Dermis microvascular lymphatic vessel endothelial cell (primary cell): Measurements from ENCODE around the gene TENM3. TPM values are rescaled to one million over a fixed set of nuclear protein-coding genes. Genes with fewer than 3 reads are reported as not detected.
"Not testable (repeated sequence)": the region's sequence is repeated elsewhere in the genome, so short reads cannot be mapped to it uniquely, and the experiment has no call there.

Experiments used
- DNase-seq, 2 donors: peaks; one replicate each; pipeline versions ENCODE4 v3.0.0 to v3.0.0-alpha.2; 2010; ENCODE audit warnings: low read depth in 2 of 2
- total RNA-seq: library from RNA; depleted of rRNA; stranded (reverse); fragments of >200 nt; gene quantifications from 2 replicates; pipeline ENCODE4 v1.2.1, GENCODE V29; 2014

The TENM3 gene
- total RNA-seq, 1 donor from 2014 or later = 10.3 TPM

DNA sequence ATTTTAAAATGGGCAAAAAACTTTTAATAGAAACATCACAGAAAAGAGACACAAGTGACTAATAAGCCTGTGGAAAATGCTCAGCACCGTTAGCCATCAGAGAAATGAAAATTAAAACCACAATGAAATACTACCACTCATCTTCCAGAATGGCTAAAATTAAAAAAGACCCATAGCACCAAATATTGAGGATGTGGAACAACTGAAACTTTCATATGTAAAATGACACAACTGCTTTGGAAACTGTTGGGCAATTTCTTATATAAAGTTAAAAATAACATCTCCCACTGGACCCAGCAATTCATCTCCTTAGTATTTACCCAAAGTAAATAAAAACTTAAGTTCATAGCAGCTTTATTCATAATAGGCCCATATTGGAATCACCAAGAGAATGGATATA, 94.2 kb downstream of the TENM3 start:
- DNase-seq = no peak

DNA sequence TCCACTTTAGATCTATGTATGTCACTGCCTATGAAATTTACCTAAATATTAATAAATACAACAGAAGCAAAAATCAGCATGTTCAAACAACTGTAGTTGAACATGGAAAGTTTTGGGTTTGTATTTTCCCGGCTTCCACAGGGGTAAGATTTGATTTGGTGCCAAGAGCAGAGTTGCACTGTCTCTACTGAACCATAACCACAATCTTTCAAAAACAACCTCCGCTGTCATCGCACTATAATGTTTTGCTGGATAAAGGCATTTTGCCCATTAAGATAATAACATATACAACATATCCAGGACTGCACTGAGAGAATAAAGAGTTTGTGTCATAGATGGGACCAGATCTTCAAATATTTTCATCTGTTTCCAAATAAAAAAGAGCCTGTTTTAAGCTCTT, 94.9 kb downstream of the TENM3 start:
- DNase-seq = no peak

DNA sequence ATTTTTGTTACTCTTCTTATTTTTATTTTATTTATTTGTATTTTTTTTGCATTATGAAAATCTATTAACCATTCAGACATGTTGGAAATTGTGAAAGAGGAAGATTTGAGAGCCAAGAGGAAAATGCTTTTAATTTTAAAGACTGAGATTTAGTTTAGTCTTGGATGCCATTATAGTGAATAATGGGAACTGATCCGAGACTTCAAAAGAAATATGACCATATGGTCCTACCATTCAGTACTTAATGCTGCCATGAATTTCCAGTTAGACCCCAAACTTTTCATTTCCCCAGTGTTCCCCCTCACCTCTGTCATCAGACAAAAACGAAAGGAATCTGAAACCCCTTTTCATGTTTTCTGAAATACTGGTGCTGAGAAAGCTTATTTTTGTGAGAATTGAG, 95.5 kb downstream of the TENM3 start:
- no peak for DNase-seq

DNA sequence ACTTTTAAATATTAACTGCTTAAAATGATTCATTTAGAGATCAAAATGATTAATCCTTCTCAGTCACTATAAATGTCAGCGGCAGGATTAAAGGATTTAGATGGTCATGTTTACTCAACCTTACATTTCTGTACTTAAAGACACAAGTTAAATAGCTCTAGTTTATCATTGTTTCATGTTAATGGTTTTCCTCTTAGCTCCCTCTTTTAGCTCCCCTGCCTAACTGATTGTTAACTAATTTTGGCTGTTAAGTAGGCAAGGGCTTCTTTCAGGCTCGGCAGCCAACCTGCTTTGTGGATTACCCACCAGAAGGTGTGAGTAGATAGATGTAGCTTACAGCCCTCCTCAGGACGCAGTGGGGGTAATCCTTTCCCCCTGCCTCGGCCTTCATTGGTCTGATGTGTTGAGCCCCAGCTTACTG, 96.0 kb downstream of the TENM3 start:
- DNase-seq = no peak

DNA sequence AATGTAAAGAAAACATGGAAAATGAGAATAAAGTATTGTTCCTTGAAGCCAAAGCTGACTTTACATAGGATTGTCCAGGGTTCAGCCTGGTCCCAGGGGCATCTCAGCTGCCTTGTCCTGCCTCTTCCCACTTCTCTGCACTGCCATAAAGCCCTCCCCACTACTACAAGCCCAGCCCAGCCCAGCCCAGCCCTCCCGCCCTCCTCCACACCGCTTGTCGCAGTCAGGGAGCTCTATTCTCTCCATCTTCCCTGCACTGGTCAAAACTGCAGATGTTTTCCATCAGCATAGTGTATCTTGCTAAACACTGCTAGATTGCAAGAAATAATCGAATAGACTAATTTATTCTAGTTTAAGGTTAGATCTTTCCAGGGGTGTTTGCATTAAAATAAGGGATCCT, 100.3 kb downstream of the TENM3 start:
- DNase-seq = no peak

DNA sequence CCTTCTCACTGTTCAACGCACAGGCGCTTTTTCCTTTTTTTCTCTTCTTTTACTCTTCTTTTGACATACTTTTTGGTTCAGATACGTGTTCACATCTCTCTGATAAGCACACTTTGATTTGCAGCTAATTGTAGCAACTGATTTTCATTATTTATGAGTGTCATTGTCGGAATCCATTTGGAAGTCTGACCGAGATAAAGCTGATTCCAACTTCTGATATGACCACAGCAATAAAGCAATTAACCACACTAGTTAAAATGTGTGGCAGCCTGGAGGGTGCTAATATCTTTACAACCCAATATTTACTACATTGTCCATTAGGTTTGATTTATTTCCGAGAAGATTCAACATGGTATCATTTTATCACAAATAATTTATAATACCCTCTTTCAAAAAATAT, 101.8 kb downstream of the TENM3 start:
- DNase-seq = no peak

DNA sequence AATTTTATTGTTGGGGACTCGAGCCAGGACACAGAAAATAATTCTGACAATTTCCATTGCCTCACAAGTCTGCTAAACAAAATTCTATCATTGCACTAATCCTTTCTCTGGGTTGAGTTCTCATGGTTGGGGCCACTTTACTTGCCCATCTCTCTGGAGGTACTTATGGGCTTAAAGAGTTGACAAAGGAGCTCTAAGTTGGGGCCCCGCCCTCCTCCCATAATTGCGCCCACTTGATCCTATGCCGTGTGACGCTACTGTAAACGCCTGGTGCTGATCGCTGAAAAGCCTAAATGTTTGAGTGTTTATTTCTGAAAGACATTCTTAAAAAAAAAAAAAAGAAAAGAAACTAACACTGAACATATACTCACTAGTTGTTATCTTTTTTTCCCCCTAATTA, 103.0 kb downstream of the TENM3 start:
- no peak for DNase-seq

DNA sequence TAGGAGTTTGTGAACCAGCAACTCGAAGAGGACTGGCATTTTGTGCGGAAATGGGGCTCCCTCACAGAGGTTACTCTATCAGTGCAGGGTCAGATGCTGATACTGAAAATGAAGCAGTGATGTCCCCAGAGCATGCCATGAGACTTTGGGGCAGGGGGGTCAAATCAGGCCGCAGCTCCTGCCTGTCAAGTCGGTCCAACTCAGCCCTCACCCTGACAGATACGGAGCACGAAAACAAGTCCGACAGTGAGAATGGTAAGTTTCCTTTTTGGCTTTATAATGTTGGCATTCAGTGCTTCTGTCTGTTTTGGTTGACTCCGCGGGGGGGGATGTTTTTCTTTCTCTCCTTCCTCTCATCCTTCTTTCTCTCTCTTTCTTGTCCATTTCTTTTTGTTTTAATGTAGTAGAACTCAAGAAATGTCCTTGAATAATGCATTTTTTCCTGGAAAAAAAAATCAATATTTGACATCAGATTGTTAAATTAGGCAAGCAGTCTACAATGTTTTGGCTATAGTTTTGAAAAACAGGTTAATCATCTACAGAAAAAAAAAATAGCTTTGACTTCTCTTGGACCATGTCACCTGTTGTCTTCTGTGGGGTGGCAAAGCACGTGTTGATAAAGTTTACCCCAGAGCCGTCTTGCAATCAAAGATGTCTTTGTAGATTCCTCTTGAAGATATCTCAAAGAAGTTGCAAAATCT, 103.6 kb downstream of the TENM3 start:
- no peak for DNase-seq

DNA sequence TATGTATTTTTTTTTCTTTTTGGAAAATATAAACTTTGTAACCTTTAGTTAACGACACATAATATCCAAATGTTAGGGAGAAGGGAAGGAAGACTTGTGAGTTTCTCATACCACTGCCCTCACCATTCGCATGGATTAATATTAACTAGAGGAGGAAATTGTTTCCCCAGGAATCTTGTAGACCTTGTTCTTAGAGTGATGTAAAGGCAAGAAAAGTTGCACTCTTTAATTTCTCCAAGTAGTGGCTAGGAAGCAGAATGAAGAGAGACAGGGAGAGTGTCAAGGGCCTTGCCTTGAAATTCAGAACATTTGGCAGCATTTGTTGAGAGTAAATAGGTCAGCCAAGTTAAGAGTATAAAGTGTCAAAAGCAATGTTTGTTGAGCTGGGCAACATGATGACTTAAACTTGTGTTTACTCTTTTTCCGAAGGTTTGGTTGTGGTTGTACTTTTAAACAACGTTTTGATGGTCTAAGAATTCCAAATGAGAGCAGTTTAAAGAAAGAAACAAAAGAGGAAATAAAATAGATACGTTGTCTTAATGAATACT, 105.7 kb downstream of the TENM3 start:
- DNase-seq = no peak

DNA sequence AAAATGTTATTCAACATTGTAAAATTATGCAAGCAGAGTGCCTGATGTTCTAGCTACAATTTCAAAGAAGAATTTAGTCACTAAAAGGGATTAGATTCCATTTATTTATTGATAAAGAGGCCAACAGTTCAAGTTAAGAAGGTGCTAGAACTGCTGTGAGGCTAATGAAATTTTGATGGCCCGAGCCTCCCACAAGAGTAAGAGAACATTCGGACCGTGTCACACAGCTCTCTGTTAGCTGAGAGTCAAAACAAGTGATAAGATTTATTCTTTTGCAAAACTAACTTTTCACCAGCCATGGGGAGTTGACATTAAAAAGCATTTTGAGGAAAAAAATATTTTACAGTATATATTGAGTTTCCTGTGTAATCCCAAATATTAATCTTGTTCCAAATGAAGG, 106.8 kb downstream of the TENM3 start:
- DNase-seq = no peak

DNA sequence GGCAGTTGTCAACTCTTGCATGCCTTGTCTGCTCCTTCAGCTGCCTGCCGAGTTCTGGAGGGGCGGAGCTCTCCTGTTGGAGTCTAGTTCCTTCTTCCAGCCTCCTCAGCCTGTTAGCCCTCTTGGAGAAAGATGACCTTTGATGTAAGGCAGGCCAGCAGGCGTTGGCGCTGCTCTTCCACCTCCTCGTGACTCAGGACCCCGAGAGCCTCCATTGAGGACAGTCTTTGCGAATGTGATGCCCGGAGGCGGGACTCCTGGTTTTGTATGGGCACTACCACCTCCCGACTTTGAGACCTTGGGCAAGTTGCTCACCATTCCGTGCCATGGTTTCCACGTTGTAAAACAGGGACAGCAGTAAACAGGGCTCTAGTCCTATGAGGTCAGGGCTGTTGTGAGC, 108.3 kb downstream of the TENM3 start:
- DNase-seq = no peak

DNA sequence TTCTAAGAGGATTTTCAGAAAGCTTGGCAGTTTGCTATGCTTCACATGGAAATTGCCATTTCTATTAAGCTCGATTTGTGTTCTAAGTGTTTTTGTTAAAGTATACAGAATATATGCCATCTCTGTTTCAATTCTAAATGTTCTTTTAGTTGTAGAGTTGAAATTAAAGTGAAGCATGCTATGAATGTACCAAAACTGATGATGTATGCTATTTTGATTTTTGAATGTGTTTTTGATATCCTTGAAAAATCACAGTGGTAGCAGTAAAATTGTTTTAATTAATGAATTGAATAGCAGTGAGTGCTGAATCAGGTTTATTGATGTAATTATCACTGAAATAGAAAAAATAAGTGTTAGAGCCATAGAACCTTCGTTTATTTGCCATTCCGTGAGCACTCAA, 110.9 kb downstream of the TENM3 start:
- DNase-seq = no peak

DNA sequence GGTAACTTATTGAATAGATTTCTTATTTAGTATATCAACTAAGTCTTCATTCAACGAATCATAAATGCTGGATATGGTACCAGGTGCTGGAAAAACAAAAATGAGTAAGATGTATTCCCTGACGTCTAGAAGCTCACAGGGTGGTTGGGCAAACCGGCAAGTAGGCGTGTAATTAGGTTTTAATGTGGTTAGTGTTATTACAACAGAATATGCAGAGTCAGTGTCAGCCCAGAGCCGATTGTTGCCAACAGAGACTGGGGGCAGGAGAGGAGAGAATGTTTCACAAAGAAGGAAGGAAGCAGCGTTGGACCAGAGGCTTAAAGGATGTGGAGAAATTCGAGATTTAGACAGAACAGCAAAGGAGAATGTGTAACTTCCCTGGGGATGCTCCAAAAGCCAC, 111.7 kb downstream of the TENM3 start:
- no peak for DNase-seq

DNA sequence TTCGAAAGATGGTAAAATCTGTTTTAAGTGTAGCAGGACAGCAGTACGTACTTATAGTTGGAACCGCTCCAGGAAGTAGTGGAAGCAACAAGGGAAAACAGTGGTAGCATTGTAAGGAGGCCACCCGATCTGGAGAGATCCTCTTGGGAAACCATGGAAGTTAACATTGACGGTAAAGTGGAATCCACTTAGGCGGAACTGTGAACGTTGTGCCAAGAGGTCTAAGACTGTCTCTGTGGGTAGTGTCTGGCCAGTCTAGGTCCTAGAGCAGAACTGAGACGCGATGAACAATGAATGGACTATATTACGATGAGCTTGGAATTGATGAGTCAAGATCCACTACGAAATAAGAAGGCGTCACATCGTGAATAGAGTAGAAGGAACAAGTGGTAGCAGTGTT, 124.0 kb downstream of the TENM3 start:
- DNase-seq = no peak

DNA sequence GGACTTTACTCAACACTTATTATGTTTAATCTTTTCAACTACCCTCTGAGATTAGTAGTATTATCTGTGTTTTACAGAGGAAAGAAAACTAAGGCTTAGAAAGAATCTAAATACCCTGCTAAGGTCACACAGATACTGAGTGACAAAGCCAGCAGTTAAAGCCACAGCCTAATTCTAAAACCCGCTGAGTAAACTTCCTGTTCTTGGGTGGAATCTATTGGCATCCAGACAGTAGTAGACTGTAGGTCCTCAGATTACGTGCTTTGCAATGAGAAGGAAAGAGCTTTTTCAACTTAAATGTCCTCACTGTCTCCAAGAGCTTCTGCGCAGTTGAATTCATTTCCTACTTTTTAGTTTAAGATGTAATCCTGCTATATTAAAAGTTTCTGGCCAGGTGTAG, 126.0 kb downstream of the TENM3 start:
- DNase-seq = no peak

DNA sequence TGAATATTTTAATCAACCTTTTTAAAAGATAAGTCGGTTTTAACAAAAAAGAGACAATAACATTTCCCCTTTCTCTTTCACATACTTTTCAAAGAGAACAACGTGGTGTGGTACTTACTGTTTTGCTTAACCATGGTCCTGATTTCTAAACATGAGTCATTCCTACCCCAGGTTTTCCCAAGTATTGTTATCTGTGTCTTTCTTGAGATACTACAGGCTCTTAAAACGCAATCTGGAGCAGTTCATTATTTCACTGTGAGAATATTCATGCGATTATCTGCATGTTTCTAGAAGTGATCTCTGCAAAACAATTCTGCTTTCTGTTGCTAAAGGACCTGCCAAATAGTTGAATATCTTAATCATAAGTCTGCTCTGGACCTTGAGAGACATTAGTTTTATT, 127.3 kb downstream of the TENM3 start:
- DNase-seq = no peak

DNA sequence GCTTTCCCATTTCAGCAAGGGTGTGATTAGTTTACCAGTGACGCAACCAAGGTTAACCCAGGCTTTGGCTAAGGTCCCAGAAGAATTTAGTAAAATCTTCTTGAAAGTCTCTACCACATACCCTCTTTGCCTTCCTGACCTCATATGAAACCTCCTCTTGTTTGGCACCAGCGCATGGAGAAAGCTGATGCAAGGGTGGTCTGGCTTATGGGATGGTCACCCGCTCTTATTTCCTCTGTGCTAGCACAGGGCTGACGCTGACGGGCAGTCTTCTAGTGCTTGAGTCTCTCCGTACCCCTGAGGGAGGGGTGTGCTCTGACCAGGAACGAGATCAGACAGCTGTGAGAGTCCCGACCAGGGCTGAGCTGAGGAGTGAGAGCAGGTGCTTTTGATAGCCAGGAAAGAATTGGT, 137.6 kb downstream of the TENM3 start:
- DNase-seq = no peak

DNA sequence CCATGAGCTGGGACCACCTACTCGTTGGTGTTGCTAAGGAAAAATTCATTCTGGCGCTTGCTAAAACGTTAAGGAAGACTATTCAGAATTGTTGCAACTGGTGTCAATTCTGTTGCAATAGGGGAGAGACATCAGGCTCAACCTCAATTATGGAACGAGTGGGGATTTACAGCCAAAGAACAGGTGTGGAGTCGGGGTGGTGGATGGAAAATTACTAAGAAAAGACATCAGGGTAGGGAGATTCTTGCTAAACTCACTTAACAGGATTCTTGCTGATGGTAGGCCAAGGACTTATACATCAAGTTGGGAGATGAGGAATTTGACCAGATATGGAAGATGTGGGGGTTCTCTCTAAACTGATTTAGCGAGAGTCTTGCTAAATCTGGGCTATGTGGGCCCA, 139.7 kb downstream of the TENM3 start:
- DNase-seq = no peak

DNA sequence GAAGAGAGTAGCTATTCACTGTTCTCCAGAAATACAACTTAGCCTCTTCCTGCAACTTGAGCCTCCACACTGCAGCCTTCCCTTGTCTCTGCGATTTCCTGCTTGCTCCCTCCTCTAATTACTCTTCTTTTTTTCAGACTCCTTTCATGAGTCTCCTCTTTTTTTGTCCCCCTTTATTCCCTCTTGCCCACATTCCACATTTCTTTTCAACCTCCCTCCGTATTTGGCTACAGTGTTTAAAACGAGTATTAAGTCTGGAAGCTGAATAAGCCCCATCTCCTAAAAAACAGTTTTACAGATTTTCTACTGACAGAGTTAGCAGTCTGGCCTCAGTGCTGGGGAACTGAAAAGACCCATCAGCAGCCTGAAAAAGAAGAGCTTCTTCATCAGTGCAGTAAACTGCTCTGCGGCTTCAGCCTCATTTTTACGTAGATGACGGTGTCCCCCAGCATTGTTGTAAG, 141.5 kb downstream of the TENM3 start:
- DNase-seq = no peak

DNA sequence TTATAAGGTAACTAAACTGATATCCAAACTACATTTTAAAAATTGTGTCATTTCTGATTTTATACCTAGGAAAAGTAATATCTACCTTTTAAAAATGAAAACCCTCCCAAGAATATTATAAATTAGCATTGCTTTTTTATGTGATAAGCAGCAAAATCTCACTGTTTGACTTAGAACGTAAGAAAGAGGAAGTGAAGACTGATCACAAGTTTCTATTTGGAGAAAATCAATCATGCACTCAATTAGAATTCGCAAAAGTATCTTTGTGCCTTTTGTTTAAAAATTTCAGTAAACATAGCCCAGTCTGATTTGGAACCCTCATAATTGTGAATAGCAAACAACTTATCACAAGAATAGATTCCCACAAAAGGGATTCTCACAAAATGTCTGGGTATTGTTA, 142.7 kb downstream of the TENM3 start:
- DNase-seq = no peak

DNA sequence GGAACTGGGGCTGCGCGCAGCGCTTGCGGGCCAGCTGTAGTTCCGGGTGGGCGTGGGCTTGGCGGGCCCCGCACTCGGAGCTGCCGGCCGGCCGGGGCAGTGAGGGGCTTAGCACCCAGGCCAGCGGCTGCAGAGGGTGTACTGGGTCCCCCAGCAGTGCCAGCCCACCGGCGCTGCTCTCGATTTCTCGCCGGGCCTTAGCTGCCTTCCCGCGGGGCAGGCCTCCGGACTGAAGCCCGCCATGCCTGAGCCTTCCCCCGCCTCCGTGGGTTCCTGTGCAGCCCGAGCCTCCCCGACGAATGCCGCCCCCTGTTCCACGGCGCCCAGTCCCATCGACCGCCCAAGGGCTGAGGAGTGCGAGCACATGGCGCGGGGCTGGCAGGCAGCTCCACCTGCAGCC, 143.4 kb downstream of the TENM3 start:
- DNase-seq = not testable (repeated sequence)

DNA sequence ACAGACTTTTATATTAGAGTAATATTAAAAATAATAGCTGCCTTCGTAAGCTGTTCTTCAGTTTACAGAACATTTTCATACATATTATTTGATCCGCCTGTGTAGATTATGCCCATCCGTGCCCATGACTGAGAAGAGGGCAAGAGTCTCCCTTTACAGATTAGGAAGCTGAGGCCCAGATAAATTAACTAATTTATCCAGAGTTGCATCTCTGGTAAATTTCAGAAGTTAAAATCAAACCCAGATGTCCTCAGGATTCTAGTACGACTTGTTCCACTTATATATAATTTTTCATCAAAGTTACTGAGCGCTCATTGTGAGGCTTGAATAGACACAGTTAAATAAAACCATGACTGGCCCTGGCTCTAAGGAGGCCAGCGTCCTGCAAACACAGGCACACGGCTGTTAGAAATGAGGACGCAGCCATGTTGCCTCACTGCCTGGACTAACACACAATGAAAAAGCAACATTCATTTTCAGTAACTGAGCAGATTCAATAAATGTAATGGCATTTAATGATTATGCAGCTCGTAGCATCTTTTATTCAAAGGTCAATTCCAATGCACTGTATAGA, 148.0 kb downstream of the TENM3 start:
- no peak for DNase-seq

DNA sequence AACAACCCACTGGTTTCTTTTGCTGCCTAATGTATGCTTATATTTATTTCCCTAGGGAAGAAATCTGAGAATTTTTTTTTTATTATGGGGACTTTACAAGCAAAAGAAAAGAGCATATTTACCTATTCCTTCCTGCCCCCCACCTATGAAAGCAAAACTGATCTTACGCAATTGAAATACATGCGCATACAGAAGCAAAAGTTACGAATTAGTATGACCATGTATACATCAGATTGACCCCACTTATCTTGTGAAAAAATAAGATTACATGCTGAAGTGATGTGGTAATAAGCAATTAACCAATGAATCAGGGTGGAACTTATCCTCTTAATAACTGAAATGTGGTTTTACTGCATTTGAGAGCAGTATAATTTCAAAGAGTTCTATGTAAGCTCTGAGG, 151.0 kb downstream of the TENM3 start:
- no peak for DNase-seq
